ENCODE data around the gene MYO1E.
"Not testable (repeated sequence)": the region's sequence is repeated elsewhere in the genome, so short reads cannot be mapped to it uniquely, and the experiment has no call there.

The MYO1E gene

GRCh38 chr15:59347915-59348314, 24.8 kb downstream of the MYO1E start:
- DNase-seq: no peak

GRCh38 chr15:59346951-59347350, 25.7 kb downstream of the MYO1E start:
- no peak for DNase-seq

- DNase-seq: no peak
These were observed 27.3 kb downstream of the MYO1E start for GRCh38 chr15:59345326-59345725.

GRCh38 chr15:59344311-59344710, 28.4 kb downstream of the MYO1E start:
- DNase-seq: no peak

GRCh38 chr15:59340325-59340724, 32.3 kb downstream of the MYO1E start:
- DNase-seq: no peak

- DNase-seq: no peak
These were observed 33.4 kb downstream of the MYO1E start for GRCh38 chr15:59339252-59339672.

GRCh38 chr15:59338414-59338813, 34.3 kb downstream of the MYO1E start:
- no peak for DNase-seq

- not testable (repeated sequence) for DNase-seq
These were observed 35.9 kb downstream of the MYO1E start for GRCh38 chr15:59336725-59337124.

- no peak for DNase-seq
These were observed 37.4 kb downstream of the MYO1E start for GRCh38 chr15:59335207-59335786.

- DNase-seq: no peak
These were observed 38.6 kb downstream of the MYO1E start for GRCh38 chr15:59334076-59334415.

- DNase-seq: no peak
These were observed 39.1 kb downstream of the MYO1E start for GRCh38 chr15:59333401-59334075.

- DNase-seq: no peak
These were observed 40.7 kb downstream of the MYO1E start for GRCh38 chr15:59332009-59332408.

GRCh38 chr15:59330649-59331048, 42.0 kb downstream of the MYO1E start:
- DNase-seq: no peak

- DNase-seq: peak; percentile 34
These were observed 42.9 kb downstream of the MYO1E start for GRCh38 chr15:59329570-59330350.

- DNase-seq: no peak
These were observed 43.6 kb downstream of the MYO1E start for GRCh38 chr15:59329091-59329490.

- DNase-seq: no peak
These were observed 44.7 kb downstream of the MYO1E start for GRCh38 chr15:59327942-59328341.

GRCh38 chr15:59326856-59327255, 45.8 kb downstream of the MYO1E start:
- DNase-seq: no peak

- DNase-seq: no peak
These were observed 50.5 kb downstream of the MYO1E start for GRCh38 chr15:59322056-59322759.

GRCh38 chr15:59321000-59321689, 51.5 kb downstream of the MYO1E start:
- no peak for DNase-seq

GRCh38 chr15:59317211-59317610, 55.5 kb downstream of the MYO1E start:
- DNase-seq: no peak

GRCh38 chr15:59315914-59316451, 56.7 kb downstream of the MYO1E start:
- DNase-seq: peak; percentile 50

GRCh38 chr15:59313641-59314332, 58.9 kb downstream of the MYO1E start:
- peak; percentile 88 for DNase-seq
